ENCODE data around the gene COG1. TPM values are rescaled to one million over a fixed set of nuclear protein-coding genes. Genes with fewer than 3 reads are reported as not detected.

The COG1 gene
- total and polyA plus RNA-seq, 2 of the 8 experiments (the other 6 are each of a cell fraction or from before 2014, with no cell fraction given) = 11.0 to 19.5 TPM

GRCh38 chr17:73197161-73197560 is 4.3 kb downstream of the COG1 start (continued):
- TF ChIP-seq ATF2 (IDR thresholded peaks at IDR 0.05; ENCODE audit: low read length) (no peak), CREB1 (IDR thresholded peaks at IDR 0.05) (no peak), RXRA (IDR thresholded peaks at IDR 0.05; ENCODE audit: insufficient read depth, low read depth, low read length) (no peak), GTF2F1 (IDR thresholded peaks at IDR 0.05; ENCODE audit: borderline replicate concordance, low read depth, low read length) (no peak)
